H1 (cell line): Measurements from ENCODE around the gene SPATS2L. TPM values are rescaled to one million over a fixed set of nuclear protein-coding genes. Genes with fewer than 3 reads are reported as not detected.

Experiments
- CTCF ChIA-PET: fragments of 300-600 bp; sonication (Branson Sonifier 250); formaldehyde crosslinking; loops from one replicate; lab custom pipeline; 2021; ENCODE audit not compliant: partially characterized antibody; lab: Charles Lee
- POLR2A ChIA-PET: fragments of 300-600 bp; sonication (Branson Sonifier 250); formaldehyde crosslinking; loops from one replicate; lab custom pipeline; 2021; ENCODE audit warnings: inconsistent platforms; ENCODE audit not compliant: partially characterized antibody; lab: Charles Lee
- DNase-seq, 2 experiments: peaks; one replicate each; pipeline versions ENCODE4 v3.0.0 to v3.0.0-alpha.2; 2010 to 2022; ENCODE audit warnings: low spot score in 2 of 2, low read depth in 1 of 2, mixed read lengths in 1 of 2
- FAIRE-seq: peaks from 2 replicates; lab custom pipeline; 2011; peaks lifted over from hg19 to GRCh38; lab: Jason Lieb, UNC
- H2AFZ ChIP-seq: 2 replicates; pipeline ENCODE4 v1.8.1; 2012; ENCODE audit warnings: low read length, inconsistent platforms
- H2AK5ac ChIP-seq: 2 replicates; pipeline ENCODE4 v1.6.1; 2013; ENCODE audit warnings: low read depth, low read length
- H2BK120ac ChIP-seq: replicated peaks from 2 replicates; pipeline ENCODE3; 2013; ENCODE audit warnings: low read depth, low read length, inconsistent platforms
- H2BK12ac ChIP-seq: 2 replicates; pipeline ENCODE4 v1.6.1; 2013; ENCODE audit warnings: low read depth, low read length
- H2BK15ac ChIP-seq: 2 replicates; pipeline ENCODE4 v1.6.1; 2013; ENCODE audit warnings: low read length
- H2BK20ac ChIP-seq: 2 replicates; pipeline ENCODE4 v1.6.1; 2013; ENCODE audit warnings: low read length
- H2BK5ac ChIP-seq: 2 replicates; pipeline ENCODE4 v1.6.1; 2013; ENCODE audit warnings: low read depth, low read length
- H3K14ac ChIP-seq: 2 replicates; pipeline ENCODE4 v1.6.1; 2013; ENCODE audit warnings: inconsistent platforms; ENCODE audit not compliant: insufficient read length
- H3K18ac ChIP-seq: 2 replicates; pipeline ENCODE4 v1.6.1; 2013; ENCODE audit warnings: low read length; ENCODE audit errors: extremely low read depth
- H3K23ac ChIP-seq: 2 replicates; pipeline ENCODE4 v1.6.1; 2013; ENCODE audit warnings: inconsistent platforms; ENCODE audit not compliant: insufficient read length
- H3K23me2 ChIP-seq: 2 replicates; pipeline ENCODE4 v1.6.1; 2013; ENCODE audit warnings: low read depth, low read length
- H3K27ac ChIP-seq: 2 replicates; pipeline ENCODE4 v1.6.1; 2011; ENCODE audit warnings: low read depth, low read length, inconsistent platforms
- H3K27me3 ChIP-seq, 4 experiments: replicated peaks in 1 of 4; 1 replicate in 1 of 4; 2 replicates in 3 of 4; pipeline versions ENCODE4 v1.6.1 to v1.8.1; 2011 to 2013; ENCODE audit warnings: low read length in 3 of 4, mild to moderate bottlenecking in 3 of 4, inconsistent platforms in 2 of 4, mixed read lengths in 2 of 4, moderate library complexity in 1 of 4; ENCODE audit not compliant: control insufficient read depth in 3 of 4, insufficient read depth in 3 of 4; ENCODE audit errors: extremely low read depth in 1 of 4
- H3K36me3 ChIP-seq, 4 experiments: 2 replicates each; pipeline versions ENCODE4 v1.6.1 to v1.8.1; 2011 to 2013; ENCODE audit warnings: mild to moderate bottlenecking in 4 of 4, low read length in 3 of 4, moderate library complexity in 2 of 4, control low read depth in 1 of 4, inconsistent platforms in 1 of 4; ENCODE audit not compliant: insufficient read depth in 4 of 4, control insufficient read depth in 2 of 4
- H3K4ac ChIP-seq: replicated peaks from 2 replicates; pipeline ENCODE3; 2013; ENCODE audit warnings: low read length, low read depth, mixed read lengths, inconsistent platforms; ENCODE audit not compliant: insufficient read length
- H3K4me1 ChIP-seq, 4 experiments: replicated peaks in 1 of 4; 1 replicate in 1 of 4; 2 replicates in 3 of 4; pipeline versions ENCODE4 v1.6.1 to v1.8.1; 2011 to 2013; ENCODE audit warnings: low read length in 3 of 4, inconsistent platforms in 2 of 4, mixed read lengths in 1 of 4; ENCODE audit not compliant: insufficient read depth in 4 of 4, control insufficient read depth in 3 of 4
- H3K4me2 ChIP-seq, 2 experiments: 2 replicates each; pipeline versions ENCODE4 v1.6.1 to v1.8.1; 2011 to 2013; ENCODE audit warnings: low read depth in 2 of 2, low read length in 2 of 2, control low read depth in 1 of 2, inconsistent platforms in 1 of 2, mild to moderate bottlenecking in 1 of 2; ENCODE audit not compliant: insufficient read depth in 1 of 2
- H3K4me3 ChIP-seq, 4 experiments: fragments of 200-600, 300-600 bp in 1 of 4; sonication (generic), shearing (Covaris generic), sonication (Bioruptor Twin) in 1 of 4; 2 replicates each; pipeline versions ENCODE4 v1.5.1 to v1.8.1; 2011 to 2016; ENCODE audit warnings: low read length in 4 of 4, low read depth in 3 of 4, control low read depth in 2 of 4, inconsistent platforms in 2 of 4, mild to moderate bottlenecking in 2 of 4, mixed read lengths in 1 of 4, moderate library complexity in 1 of 4; ENCODE audit not compliant: insufficient read depth in 2 of 4; ENCODE audit errors: extremely low read depth in 1 of 4
- H3K56ac ChIP-seq: replicated peaks from 2 replicates; pipeline ENCODE3; 2013; ENCODE audit warnings: low read depth, mild to moderate bottlenecking, mixed read lengths, low read length, inconsistent platforms; ENCODE audit not compliant: insufficient read length
- H3K79me1 ChIP-seq: 2 replicates; pipeline ENCODE4 v1.6.1; 2013; ENCODE audit warnings: low read depth, low read length, control low read depth
- H3K79me2 ChIP-seq, 2 experiments: 2 replicates each; pipeline versions ENCODE4 v1.6.1 to v1.8.1; 2012 to 2013; ENCODE audit warnings: low read length in 2 of 2, mild to moderate bottlenecking in 2 of 2, inconsistent platforms in 1 of 2; ENCODE audit not compliant: insufficient read depth in 2 of 2, control insufficient read depth in 1 of 2
- H3K9ac ChIP-seq, 4 experiments: replicated peaks in 1 of 4; 1 replicate in 1 of 4; 2 replicates in 3 of 4; pipeline versions ENCODE4 v1.6.1 to v1.8.1; 2011 to 2013; ENCODE audit warnings: low read depth in 3 of 4, low read length in 3 of 4, control low read depth in 2 of 4, mild to moderate bottlenecking in 2 of 4, moderate library complexity in 2 of 4, inconsistent platforms in 1 of 4; ENCODE audit errors: extremely low read depth in 1 of 4
- H3K9me3 ChIP-seq, 2 experiments: 2 replicates each; pipeline versions ENCODE4 v1.6.1 to v1.8.1; 2012 to 2013; ENCODE audit warnings: mild to moderate bottlenecking in 2 of 2, moderate library complexity in 2 of 2, control low read depth in 1 of 2, inconsistent platforms in 1 of 2, low read depth in 1 of 2, low read length in 1 of 2, mixed read lengths in 1 of 2; ENCODE audit not compliant: insufficient read depth in 2 of 2
- H4K20me1 ChIP-seq, 2 experiments: replicated peaks in 1 of 2; 2 replicates each; pipeline versions ENCODE3 to v1.8.1; 2011 to 2013; ENCODE audit warnings: inconsistent platforms in 2 of 2, low read length in 2 of 2, mild to moderate bottlenecking in 1 of 2; ENCODE audit not compliant: insufficient read depth in 2 of 2, control insufficient read depth in 1 of 2
- H4K5ac ChIP-seq: 2 replicates; pipeline ENCODE4 v1.6.1; 2013; ENCODE audit warnings: low read length, low read depth, mixed read lengths, inconsistent platforms; ENCODE audit not compliant: insufficient read length
- H4K8ac ChIP-seq: 2 replicates; pipeline ENCODE4 v1.8.0; 2013; ENCODE audit warnings: mild to moderate bottlenecking, moderate library complexity, low read length, inconsistent platforms; ENCODE audit not compliant: insufficient read depth; ENCODE audit errors: extremely low read depth
- H4K91ac ChIP-seq: replicated peaks from 2 replicates; pipeline ENCODE3; 2013; ENCODE audit warnings: low read length, mixed read lengths, inconsistent platforms; ENCODE audit not compliant: insufficient read length
- EZH2 ChIP-seq: fragments of 200-600 bp; sonication (generic); IDR thresholded peaks from 2 replicates; pipeline ENCODE4 v1.7.1; 2012; ENCODE audit warnings: low read depth, mild to moderate bottlenecking, moderate library complexity, low read length, inconsistent platforms; ENCODE audit not compliant: severe bottlenecking
- KDM4A ChIP-seq: IDR thresholded peaks from one replicate; pipeline ENCODE4 v1.7.1; 2012; ENCODE audit warnings: low read depth, mild to moderate bottlenecking, moderate library complexity, low read length, inconsistent platforms; ENCODE audit not compliant: severe bottlenecking
- KDM5A ChIP-seq: fragments of 200-600 bp; IDR thresholded peaks from 2 replicates; pipeline ENCODE4 v1.7.1; 2012; ENCODE audit warnings: mild to moderate bottlenecking, low read length, inconsistent platforms, mixed read lengths
- NANOG ChIP-seq: IDR thresholded peaks from 2 replicates; pipeline ENCODE4 v1.6.1; 2011; ENCODE audit warnings: low read length, low read depth, mild to moderate bottlenecking, inconsistent platforms; ENCODE audit not compliant: insufficient read depth, poor library complexity, severe bottlenecking
- RFX5 ChIP-seq: IDR thresholded peaks from 2 replicates; pipeline ENCODE4 v1.6.1; 2011; ENCODE audit warnings: low read depth, low read length, improper control_type of control experiment, borderline replicate concordance
- SIRT6 ChIP-seq: IDR thresholded peaks from one replicate; pipeline ENCODE4 v1.7.1; 2012; ENCODE audit warnings: low read length, inconsistent platforms
- SIX5 ChIP-seq: IDR thresholded peaks from 2 replicates; pipeline ENCODE4 v1.6.1; 2011; ENCODE audit warnings: mild to moderate bottlenecking, low read depth, low read length
- SP1 ChIP-seq: IDR thresholded peaks from 2 replicates; pipeline ENCODE4 v1.6.1; 2011; ENCODE audit warnings: low read depth, low read length
- SUZ12 ChIP-seq: fragments of 200-600 bp; sonication (generic); IDR thresholded peaks from 2 replicates; pipeline ENCODE4 v1.6.1; 2012; ENCODE audit warnings: mild to moderate bottlenecking, inconsistent platforms, low read length, moderate library complexity, mixed read lengths
- WGBS, 2 experiments: shearing (Covaris generic) in 1 of 2; methylation state at CpG; one replicate each; pipeline versions ENCODE4 v1.1.6 to v1.1.7; 2013 to 2015; ENCODE audit warnings: low lambda C conversion rate in 2 of 2, mixed read lengths in 2 of 2, inconsistent platforms in 1 of 2, low coverage in 1 of 2, missing lambda C conversion rate in 1 of 2; ENCODE audit not compliant: insufficient replicate concordance in 2 of 2, insufficient coverage in 1 of 2, insufficient read length in 1 of 2; ENCODE audit errors: extremely low coverage in 1 of 2, missing lambda C conversion rate in 1 of 2; 5-methylcytosine and 5-hydroxymethylcytosine counted together
- polyA plus RNA-seq, 7 experiments: library from polyadenylated mRNA; depleted of rRNA in 3 of 7; stranded (reverse) in 5 of 7; unstranded in 2 of 7; fragments of >200 nt in 5 of 7; fragments of 200-250 nt in 2 of 7; gene quantifications; 1 replicate in 5 of 7; 2 replicates in 1 of 7; 4 replicates in 1 of 7; pipeline versions ENCODE4 v1.2.1 to v1.2.3, GENCODE V29; 2011 to 2013; ENCODE audit warnings: missing spikeins in 2 of 7, mixed read lengths in 2 of 7
- total RNA-seq: library from RNA; stranded (reverse); fragmentation: NEBNext Ultra II Directional; extraction: Animal tissue kit (Norgen Biotek cat#: 25700); gene quantifications from 2 replicates; pipeline ENCODE4 v1.2.1, GENCODE V29; 2021

Gene SPATS2L
- total and polyA plus RNA-seq, 2 of the 8 experiments (the other 6 are each of a cell fraction or from before 2014, with no cell fraction given), result 67.3 to 189 TPM

DNA sequence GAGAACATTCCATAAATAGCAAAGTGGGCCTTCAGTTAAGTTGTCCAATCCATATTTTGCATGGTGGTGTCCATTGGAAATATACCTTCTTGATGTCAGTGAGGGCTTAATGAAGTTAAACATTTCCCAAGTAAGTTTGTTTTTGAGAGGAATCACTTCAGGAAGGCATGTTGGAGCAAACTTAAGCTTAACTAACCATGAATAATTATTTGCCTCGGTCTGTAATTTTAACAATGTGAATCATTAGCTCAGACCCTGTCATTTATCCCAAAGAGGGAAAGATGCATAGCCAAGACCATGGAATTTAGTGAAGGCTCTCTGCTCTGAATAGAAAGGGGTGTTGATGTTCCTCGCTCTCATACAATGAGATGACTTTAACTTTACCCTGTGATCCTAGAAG is 47.4 kb downstream of the SPATS2L start:
- H2BK15ac ChIP-seq, result no peak overlapping the region
- DNase-seq, result no peak
- H4K8ac ChIP-seq, result no peak overlapping the region
- no peak overlapping the region for H3K14ac ChIP-seq
- H2BK12ac ChIP-seq, result no peak overlapping the region; the same call in 1 of the 2 replicates
- no peak overlapping the region for H3K23ac ChIP-seq
- 81% methylated on average over 2 of the region's 2 CpGs; no CpG with 5 or more reads in 1 of the 2 experiments for WGBS, 2 experiments
- ChIA-PET POLR2A (interaction anchor here (0.6 to 2.5 kb wide), 7 partner anchors 8 to 234 kb away, joined by 3 to 6 read pairs (median 3); no protein-coding TSS in a partner anchor), CTCF (interaction anchor here (0.9 to 2.0 kb wide), 6 partner anchors 9 to 130 kb away, joined by 3 to 6 read pairs (median 4); no protein-coding TSS in a partner anchor)
- H2BK20ac ChIP-seq, result no peak overlapping the region
- H3K27me3 ChIP-seq, result no peaks in the 10 kb centered on the region
- TF ChIP-seq SP1 (no peak), NANOG (no peak), SIRT6 (no peak), EZH2 (no peak), KDM4A (no peak), RFX5 (no peak), KDM5A (no peak), SUZ12 (no peak), SIX5 (no peak)
- H3K4me1 ChIP-seq, result peaks cover 12 to 33% (median 27%) of the 10 kb centered on the region in 4 experiments; a peak in 4 of 7 replicates
- no peak overlapping the region for H4K5ac ChIP-seq
- peaks cover 4 to 96% of the 10 kb centered on the region in 2 experiments; a peak in 2 of 4 replicates for H3K79me2 ChIP-seq
- peaks cover 0 to 9% (median 2%) of the 10 kb centered on the region in 4 experiments; a peak in 2 of 8 replicates for H3K36me3 ChIP-seq
- H3K4ac ChIP-seq, result no peak overlapping the region
- no peak overlapping the region for H2BK5ac ChIP-seq
- H4K20me1 ChIP-seq, result no peaks in the 10 kb centered on the region
- no peak overlapping the region for H3K18ac ChIP-seq
- H3K23me2 ChIP-seq, result no peaks in the 10 kb centered on the region
- H3K27ac ChIP-seq, result no peak overlapping the region
- H2AK5ac ChIP-seq, result no peak overlapping the region
- H4K91ac ChIP-seq, result no peak overlapping the region
- no peak overlapping the region for H3K4me2 ChIP-seq
- no peak overlapping the region for H2AFZ ChIP-seq
- H2BK120ac ChIP-seq, result no peak overlapping the region
- FAIRE-seq, result no peak
- H3K9me3 ChIP-seq, result no peaks in the 10 kb centered on the region
- H3K79me1 ChIP-seq, result peaks cover 3% of the 10 kb centered on the region; the same call in 1 of the 2 replicates
- H3K56ac ChIP-seq, result no peak overlapping the region
- H3K9ac ChIP-seq, result no peak overlapping the region
- H3K4me3 ChIP-seq, result no peak overlapping the region
